B cell (primary cell): ENCODE measurements around the gene KPNA6. TPM values are rescaled to one million over a fixed set of nuclear protein-coding genes. Genes with fewer than 3 reads are reported as not detected.

Experiments
- ATAC-seq: fragments of 200-7000 bp; cut with Tn5 transposase; one replicate; pipeline ENCODE4 v1.10.0; 2021; ENCODE audit warnings: low read depth, mild to moderate bottlenecking, moderate number of reproducible peaks, moderate library complexity
- CTCF ChIA-PET: fragments of 350-600 bp; sonication (Branson Sonifier 250); formaldehyde crosslinking; loops from one replicate; lab custom pipeline; 2021; ENCODE audit warnings: antibody characterized with exemption, inconsistent platforms; lab: Charles Lee
- POLR2A ChIA-PET: fragments of 350-600 bp; sonication (Branson Sonifier 250); formaldehyde crosslinking; loops from one replicate; lab custom pipeline; 2021; ENCODE audit warnings: antibody characterized with exemption; lab: Charles Lee
- DNase-seq: peaks from one replicate; pipeline ENCODE4 v3.0.0; 2013
- H2AFZ ChIP-seq: 2 replicates; pipeline ENCODE4 v1.6.1; 2012; ENCODE audit warnings: mild to moderate bottlenecking, low read depth, low read length; ENCODE audit not compliant: insufficient read depth, poor library complexity, severe bottlenecking
- H3K27ac ChIP-seq, 2 donors: 1 replicate in 1 of 2; 2 replicates in 1 of 2; pipeline ENCODE4 v1.5.1; 2012 to 2013; ENCODE audit warnings: low read length in 2 of 2, mild to moderate bottlenecking in 2 of 2, moderate library complexity in 1 of 2
- H3K27me3 ChIP-seq, 4 experiments: fragments of 200-600 bp in 1 of 4; sonication (generic) in 1 of 4; replicated peaks in 1 of 4; 1 replicate in 2 of 4; 2 replicates in 2 of 4; pipeline versions ENCODE4 v1.6.1 to v1.7.0; 2013 to 2016; ENCODE audit warnings: low read length in 3 of 4, mild to moderate bottlenecking in 2 of 4, mixed read lengths in 1 of 4, moderate library complexity in 1 of 4; ENCODE audit not compliant: insufficient read depth in 4 of 4, control insufficient read depth in 3 of 4; ENCODE audit errors: control extremely low read depth in 1 of 4
- H3K36me3 ChIP-seq, 2 experiments: replicated peaks in 1 of 2; 1 replicate in 1 of 2; 2 replicates in 1 of 2; pipeline versions ENCODE4 v1.6.1 to v1.7.1; 2013; ENCODE audit warnings: low read length in 1 of 2; ENCODE audit not compliant: insufficient read depth in 2 of 2, control insufficient read depth in 1 of 2; ENCODE audit errors: control extremely low read depth in 1 of 2, extremely low read depth in 1 of 2
- H3K4me1 ChIP-seq, 2 donors: fragments of 200-600 bp in 1 of 2; sonication (generic) in 1 of 2; 1 replicate in 1 of 2; 2 replicates in 1 of 2; pipeline versions ENCODE4 v1.5.1 to v1.6.1; 2013 to 2017; ENCODE audit warnings: low read length in 2 of 2; ENCODE audit not compliant: control insufficient read depth in 2 of 2, insufficient read depth in 2 of 2
- H3K4me2 ChIP-seq: replicated peaks from 2 replicates; pipeline ENCODE3; 2012; ENCODE audit warnings: mild to moderate bottlenecking, low read depth, low read length; ENCODE audit not compliant: poor library complexity, severe bottlenecking
- H3K4me3 ChIP-seq, 5 experiments: fragments of 200-600 bp in 1 of 5; sonication (generic) in 1 of 5; 1 replicate in 3 of 5; 2 replicates in 2 of 5; pipeline versions ENCODE4 v1.5.1 to v1.7.0; 2011 to 2016; ENCODE audit warnings: low read length in 4 of 5, mild to moderate bottlenecking in 4 of 5, low read depth in 2 of 5, control low read depth in 1 of 5, moderate library complexity in 1 of 5; ENCODE audit not compliant: insufficient read depth in 1 of 5; ENCODE audit errors: control extremely low read depth in 1 of 5, extremely low read depth in 1 of 5
- H3K79me2 ChIP-seq: fragments of 200-600 bp; sonication (generic); one replicate; pipeline ENCODE4 v1.6.0; 2016; ENCODE audit warnings: low read length; ENCODE audit not compliant: control insufficient read depth, insufficient read depth
- H3K9ac ChIP-seq: fragments of 200-600 bp; sonication (generic); 2 replicates; pipeline ENCODE4 v1.6.1; 2017; ENCODE audit warnings: mild to moderate bottlenecking, low read length, moderate library complexity
- H3K9me3 ChIP-seq, 3 donors: one replicate each; pipeline versions ENCODE4 v1.6.1 to v1.7.1; 2013; ENCODE audit warnings: low read length in 2 of 3; ENCODE audit not compliant: control insufficient read depth in 2 of 3, insufficient read depth in 1 of 3; ENCODE audit errors: control extremely low read depth in 1 of 3
- H4K20me1 ChIP-seq: 2 replicates; pipeline ENCODE4 v1.6.0; 2012; ENCODE audit warnings: mild to moderate bottlenecking, low read length; ENCODE audit not compliant: insufficient read depth, control insufficient read depth, poor library complexity, severe bottlenecking
- H3K27ac Mint-ChIP-seq: one replicate; pipeline ENCODE4 v1.8.0; 2021; ENCODE audit warnings: mixed read lengths
- H3K27me3 Mint-ChIP-seq: one replicate; pipeline ENCODE4 v1.8.0; 2021; ENCODE audit warnings: mixed read lengths
- H3K4me1 Mint-ChIP-seq: one replicate; pipeline ENCODE4 v1.8.0; 2021; ENCODE audit warnings: mixed read lengths
- H3K4me3 Mint-ChIP-seq: one replicate; pipeline ENCODE4 v1.8.0; 2021; ENCODE audit warnings: mixed read lengths
- H3K9me3 Mint-ChIP-seq: one replicate; pipeline ENCODE4 v1.8.0; 2022; ENCODE audit warnings: mixed read lengths; ENCODE audit not compliant: insufficient read depth
- EZH2 ChIP-seq: IDR thresholded peaks from 2 replicates; pipeline ENCODE4 v1.6.1; 2012; ENCODE audit warnings: borderline replicate concordance, low read depth, mild to moderate bottlenecking, moderate library complexity, low read length; ENCODE audit not compliant: insufficient read depth, poor library complexity, severe bottlenecking
- WGBS: methylation state at CpG from one replicate; pipeline ENCODE4 v1.1.5; 2013; ENCODE audit warnings: missing lambda C conversion rate; ENCODE audit not compliant: insufficient coverage; 5-methylcytosine and 5-hydroxymethylcytosine counted together
- intact Hi-C: fragments of 100-400 bp; cut with micrococcal nuclease; formaldehyde crosslinking; loops from one replicate; pipeline ENCODE4 v1.10.0; 2022
- polyA plus RNA-seq: library from polyadenylated mRNA; depleted of rRNA; stranded (reverse); fragments of >200 nt; gene quantifications from 2 replicates; pipeline ENCODE4 v1.2.3, GENCODE V29; 2012
- total RNA-seq, 2 donors: library from RNA; stranded (reverse); fragments of 120-200 nt in 1 of 2; gene quantifications; 1 replicate in 1 of 2; 2 replicates in 1 of 2; pipeline versions ENCODE4 v1.2.3 to v1.2.4, GENCODE V29; 2013 to 2022
- TF ChIP-seq, protein P1 (sequence below): fragments of 200-600 bp; IDR thresholded peaks from one replicate; pipeline ENCODE4 v1.8.0; 2022; ENCODE audit warnings: antibody characterized with exemption, mild to moderate bottlenecking

The KPNA6 gene
- total and polyA plus RNA-seq, 2 donors (not counting 1 experiment from before 2014, with no cell fraction given): 14.0 to 49.9 TPM

DNA sequence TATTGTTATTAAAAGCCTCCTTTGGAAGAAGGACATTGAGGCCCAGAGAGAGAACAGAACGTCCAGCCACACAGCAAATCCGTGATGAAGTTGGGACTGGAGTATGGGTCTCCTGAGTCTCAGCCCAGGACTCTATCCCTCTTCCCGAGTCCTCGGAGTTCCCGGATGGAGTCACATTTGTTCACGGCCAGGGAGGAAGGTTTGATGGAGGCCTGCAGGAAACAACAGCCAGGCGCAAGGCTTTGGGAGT lies 71.3 kb downstream of the KPNA6 start:
- Mint-ChIP-seq H3K27ac (peak overlapping the region; percentile 99), H3K4me1 (peaks cover 32% of the 10 kb centered on the region), H3K4me3 (peak overlapping the region; percentile 96), H3K9me3 (no peaks in the 10 kb centered on the region), H3K27me3 (no peaks in the 10 kb centered on the region)
- Histone ChIP-seq H3K9ac (peak overlapping the region; percentile 82), H3K4me2 (peak overlapping the region; percentile 99), H3K4me3 (peak overlapping the region; percentile 47 to 92 (median 76)), H3K36me3 (peaks cover 0 to 16% of the 10 kb centered on the region in 2 experiments), H4K20me1 (peaks cover 18% of the 10 kb centered on the region), H3K27me3 (no peaks in the 10 kb centered on the region), H3K27ac (peak overlapping the region; percentile 76 to 90), H3K9me3 (no peaks in the 10 kb centered on the region), H3K79me2 (peaks cover 38% of the 10 kb centered on the region), H2AFZ (peak overlapping the region; percentile 85), H3K4me1 (peaks cover 20 to 31% of the 10 kb centered on the region in 2 donors)
- ChIA-PET POLR2A (interaction anchor here (0.6 to 2.0 kb wide), 9 partner anchors 22 to 157 kb away, joined by 3 to 11 read pairs (median 4); partner anchors contain the start of genes CCDC28B, KPNA6, MARCKSL1 and TMEM39B), CTCF (interaction anchor here (0.6 to 2.0 kb wide), 9 partner anchors 20 to 215 kb away, joined by 3 to 6 read pairs (median 3); partner anchors contain the start of genes BSDC1 and KPNA6)
- DNase-seq (no peak), ATAC-seq (no peak)
- 37% methylated on average over 6 of the region's 7 CpGs for whole genome bisulfite sequencing
- intact Hi-C loops: loop anchor here (1.0 to 2.0 kb wide), 6 partner anchors 21 to 215 kb away; partner anchors contain the start of genes BSDC1, CCDC28B, EIF3I and IQCC
- TF ChIP-seq EZH2: no peak
- TF ChIP-seq, protein P1, sequence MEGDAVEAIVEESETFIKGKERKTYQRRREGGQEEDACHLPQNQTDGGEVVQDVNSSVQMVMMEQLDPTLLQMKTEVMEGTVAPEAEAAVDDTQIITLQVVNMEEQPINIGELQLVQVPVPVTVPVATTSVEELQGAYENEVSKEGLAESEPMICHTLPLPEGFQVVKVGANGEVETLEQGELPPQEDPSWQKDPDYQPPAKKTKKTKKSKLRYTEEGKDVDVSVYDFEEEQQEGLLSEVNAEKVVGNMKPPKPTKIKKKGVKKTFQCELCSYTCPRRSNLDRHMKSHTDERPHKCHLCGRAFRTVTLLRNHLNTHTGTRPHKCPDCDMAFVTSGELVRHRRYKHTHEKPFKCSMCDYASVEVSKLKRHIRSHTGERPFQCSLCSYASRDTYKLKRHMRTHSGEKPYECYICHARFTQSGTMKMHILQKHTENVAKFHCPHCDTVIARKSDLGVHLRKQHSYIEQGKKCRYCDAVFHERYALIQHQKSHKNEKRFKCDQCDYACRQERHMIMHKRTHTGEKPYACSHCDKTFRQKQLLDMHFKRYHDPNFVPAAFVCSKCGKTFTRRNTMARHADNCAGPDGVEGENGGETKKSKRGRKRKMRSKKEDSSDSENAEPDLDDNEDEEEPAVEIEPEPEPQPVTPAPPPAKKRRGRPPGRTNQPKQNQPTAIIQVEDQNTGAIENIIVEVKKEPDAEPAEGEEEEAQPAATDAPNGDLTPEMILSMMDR: no peak
